SU-DHL-6 (cell line): ENCODE measurements around the gene BTG3.

Experiments used
- EZH2phosphoT487 ChIP-seq: fragments of 200-600 bp; sonication (generic), shearing (Covaris generic); conservative IDR thresholded peaks from 2 replicates; pipeline ENCODE4 v1.6.1; 2018; ENCODE audit warnings: mild to moderate bottlenecking, antibody characterized with exemption, low read length, moderate library complexity, mixed read lengths
- TF ChIP-seq, protein P1 (sequence below): fragments of 200-600 bp; sonication (generic); IDR thresholded peaks from one replicate; pipeline ENCODE4 v1.5.1; 2017; ENCODE audit warnings: antibody characterized with exemption, mild to moderate bottlenecking, low read length, moderate library complexity; ENCODE audit not compliant: insufficient read depth, poor library complexity, severe bottlenecking

DNA sequence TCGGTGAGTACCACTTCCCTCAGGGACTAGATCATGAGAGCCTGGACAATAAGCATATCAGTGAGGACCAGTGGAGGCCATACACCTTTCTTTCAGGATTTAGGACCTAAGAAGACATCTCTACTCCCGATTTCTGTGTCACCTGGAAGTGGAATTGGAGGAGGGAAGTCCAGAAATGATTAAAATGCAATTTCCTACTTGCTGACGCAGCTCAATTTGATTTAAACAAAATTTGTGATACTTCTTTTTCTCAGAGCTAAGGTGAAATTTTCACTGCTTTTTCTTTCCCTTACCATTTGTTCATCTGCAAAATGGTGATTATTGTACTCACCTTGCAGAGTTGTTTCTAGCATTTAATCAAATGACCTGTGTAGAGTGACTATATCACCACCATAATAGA lies 38.8 kb upstream of the BTG3 start:
- TF ChIP-seq, protein P1, sequence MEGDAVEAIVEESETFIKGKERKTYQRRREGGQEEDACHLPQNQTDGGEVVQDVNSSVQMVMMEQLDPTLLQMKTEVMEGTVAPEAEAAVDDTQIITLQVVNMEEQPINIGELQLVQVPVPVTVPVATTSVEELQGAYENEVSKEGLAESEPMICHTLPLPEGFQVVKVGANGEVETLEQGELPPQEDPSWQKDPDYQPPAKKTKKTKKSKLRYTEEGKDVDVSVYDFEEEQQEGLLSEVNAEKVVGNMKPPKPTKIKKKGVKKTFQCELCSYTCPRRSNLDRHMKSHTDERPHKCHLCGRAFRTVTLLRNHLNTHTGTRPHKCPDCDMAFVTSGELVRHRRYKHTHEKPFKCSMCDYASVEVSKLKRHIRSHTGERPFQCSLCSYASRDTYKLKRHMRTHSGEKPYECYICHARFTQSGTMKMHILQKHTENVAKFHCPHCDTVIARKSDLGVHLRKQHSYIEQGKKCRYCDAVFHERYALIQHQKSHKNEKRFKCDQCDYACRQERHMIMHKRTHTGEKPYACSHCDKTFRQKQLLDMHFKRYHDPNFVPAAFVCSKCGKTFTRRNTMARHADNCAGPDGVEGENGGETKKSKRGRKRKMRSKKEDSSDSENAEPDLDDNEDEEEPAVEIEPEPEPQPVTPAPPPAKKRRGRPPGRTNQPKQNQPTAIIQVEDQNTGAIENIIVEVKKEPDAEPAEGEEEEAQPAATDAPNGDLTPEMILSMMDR = no peak
- no peak for TF ChIP-seq EZH2phosphoT487
